ENCODE results near the gene FMNL1. TPM values are rescaled to one million over a fixed set of nuclear protein-coding genes. Genes with fewer than 3 reads are reported as not detected.

FMNL1 gene
- polyA plus RNA-seq, 1 donor (not counting 4 experiments of a cell fraction or from before 2014, with no cell fraction given), result 0.46 TPM

- Histone ChIP-seq H3K79me2 (ENCODE audit: control insufficient read depth, insufficient read depth, low read length) (no peaks in the 10 kb centered on the region), H3K4me2 (ENCODE audit: control insufficient read depth, extremely low read depth, insufficient read depth, low read depth, low read length) (no peak overlapping the region), H3K9me1 (ENCODE audit: control insufficient read depth, extremely low read depth, insufficient read depth, low read length) (no peaks in the 10 kb centered on the region), H3K27me3 (ENCODE audit: control insufficient read depth, extremely low read depth, insufficient read depth, low read length) (no peaks in the 10 kb centered on the region), H3K4me1 (ENCODE audit: control insufficient read depth, extremely low read depth, insufficient read depth, low read length) (peaks cover 12% of the 10 kb centered on the region), H4K20me1 (ENCODE audit: control insufficient read depth, extremely low read depth, insufficient read depth, low read length) (peaks cover 3% of the 10 kb centered on the region), H3K36me3 (ENCODE audit: control insufficient read depth in 2 of 2, extremely low read depth in 1 of 2, insufficient read depth in 2 of 2, low read length in 2 of 2) (peaks cover 47 to 54% of the 10 kb centered on the region in 2 experiments), H3K4me3 (ENCODE audit: control insufficient read depth in 2 of 3, extremely low read depth in 1 of 3, insufficient read depth in 2 of 3, low read depth in 1 of 3, low read length in 3 of 3) (no peak overlapping the region), H3K27ac (ENCODE audit: control insufficient read depth, insufficient read depth, low read length) (no peak overlapping the region), H3K9ac (ENCODE audit: control insufficient read depth, extremely low read depth, insufficient read depth, low read length) (no peak overlapping the region), H3K9me3 (ENCODE audit: control insufficient read depth, low read depth, low read length) (no peaks in the 10 kb centered on the region), H2AFZ (ENCODE audit: control insufficient read depth, low read length) (no peak overlapping the region)
- DNase-seq (ENCODE audit: low read depth, low spot score), result no peak
- TF ChIP-seq CTCF (optimal IDR thresholded peaks at IDR 0.05 in 1 of 3, IDR thresholded peaks at IDR 0.05 in 1 of 3, conservative IDR thresholded peaks at IDR 0.05 in 1 of 3; ENCODE audit: extremely low read depth in 1 of 3, insufficient read depth in 2 of 3, low read length in 3 of 3) (no peak), EZH2 (IDR thresholded peaks at IDR 0.05; ENCODE audit: low read length) (no peak)
- dilution Hi-C loops (cut with MboI; ENCODE audit: extremely low pct_ligation_motif_present, low sequenced_read_pairs), result no loop called here
- no peak for FAIRE-seq
These were observed 43.3 kb downstream of the FMNL1 start for GRCh38 chr17:45264988-45265387.

GRCh38 chr17:45265821-45266220 is 44.1 kb downstream of the FMNL1 start:
- peaks cover 52 to 63% of the 10 kb centered on the region in 2 experiments for H3K36me3 ChIP-seq (ENCODE audit: control insufficient read depth in 2 of 2, extremely low read depth in 1 of 2, insufficient read depth in 2 of 2, low read length in 2 of 2)
- FAIRE-seq, result no peak
- dilution Hi-C loops (cut with MboI; ENCODE audit: extremely low pct_ligation_motif_present, low sequenced_read_pairs), result no loop called here

More at GRCh38 chr17:45265821-45266220, 44.1 kb downstream of the FMNL1 start:
- H3K27ac ChIP-seq (ENCODE audit: control insufficient read depth, insufficient read depth, low read length), result no peak overlapping the region
- no peak overlapping the region for H3K4me2 ChIP-seq (ENCODE audit: control insufficient read depth, extremely low read depth, insufficient read depth, low read depth, low read length)
- H4K20me1 ChIP-seq (ENCODE audit: control insufficient read depth, extremely low read depth, insufficient read depth, low read length), result peaks cover 3% of the 10 kb centered on the region
- TF ChIP-seq EZH2 (IDR thresholded peaks at IDR 0.05; ENCODE audit: low read length) (no peak), CTCF (optimal IDR thresholded peaks at IDR 0.05 in 1 of 3, IDR thresholded peaks at IDR 0.05 in 1 of 3, conservative IDR thresholded peaks at IDR 0.05 in 1 of 3; ENCODE audit: extremely low read depth in 1 of 3, insufficient read depth in 2 of 3, low read length in 3 of 3) (no peak)
- H3K4me1 ChIP-seq (ENCODE audit: control insufficient read depth, extremely low read depth, insufficient read depth, low read length), result peaks cover 12% of the 10 kb centered on the region
- no peak overlapping the region for H3K9ac ChIP-seq (ENCODE audit: control insufficient read depth, extremely low read depth, insufficient read depth, low read length)
- no peaks in the 10 kb centered on the region for H3K79me2 ChIP-seq (ENCODE audit: control insufficient read depth, insufficient read depth, low read length)
- DNase-seq (ENCODE audit: low read depth, low spot score), result no peak
- no peak overlapping the region for H3K4me3 ChIP-seq (ENCODE audit: control insufficient read depth in 2 of 3, extremely low read depth in 1 of 3, insufficient read depth in 2 of 3, low read depth in 1 of 3, low read length in 3 of 3)
- no peak overlapping the region for H2AFZ ChIP-seq (ENCODE audit: control insufficient read depth, low read length)
- H3K9me1 ChIP-seq (ENCODE audit: control insufficient read depth, extremely low read depth, insufficient read depth, low read length), result no peaks in the 10 kb centered on the region
- H3K27me3 ChIP-seq (ENCODE audit: control insufficient read depth, extremely low read depth, insufficient read depth, low read length), result no peaks in the 10 kb centered on the region
- no peaks in the 10 kb centered on the region for H3K9me3 ChIP-seq (ENCODE audit: control insufficient read depth, low read depth, low read length)
